Activated CD8-positive, alpha-beta memory T cell treated with anti-CD3 and anti-CD28 coated beads, Interleukin-2, amount 50 U/mL, for 24 hours (primary cell): ENCODE results near the gene KLF11.

Source experiments
- DNase-seq: peaks from one replicate; pipeline ENCODE4 v3.0.0-alpha.2; 2020; ENCODE audit errors: extremely low read depth

The KLF11 gene

GRCh38 chr2:10063566-10063965, 20.2 kb downstream of the KLF11 start:
- no peak for DNase-seq

- no peak for DNase-seq
Measured at GRCh38 chr2:10064932-10065772, 21.8 kb downstream of the KLF11 start.

GRCh38 chr2:10065773-10066055, 22.4 kb downstream of the KLF11 start:
- no peak for DNase-seq

GRCh38 chr2:10067330-10067729, 24.0 kb downstream of the KLF11 start:
- no peak for DNase-seq

- DNase-seq: no peak
Measured at GRCh38 chr2:10067881-10068280, 24.5 kb downstream of the KLF11 start.

GRCh38 chr2:10071176-10071575, 27.8 kb downstream of the KLF11 start:
- no peak for DNase-seq

GRCh38 chr2:10071595-10071994, 28.2 kb downstream of the KLF11 start:
- no peak for DNase-seq

GRCh38 chr2:10072656-10073480, 29.5 kb downstream of the KLF11 start:
- DNase-seq: peak; percentile 51

GRCh38 chr2:10073706-10074105, 30.4 kb downstream of the KLF11 start:
- no peak for DNase-seq

- DNase-seq: no peak
Measured at GRCh38 chr2:10075101-10075500, 31.8 kb downstream of the KLF11 start.

- no peak for DNase-seq
Measured at GRCh38 chr2:10075571-10076209, 32.3 kb downstream of the KLF11 start.

- DNase-seq: no peak
Measured at GRCh38 chr2:10076511-10076910, 33.2 kb downstream of the KLF11 start.

- DNase-seq: no peak
Measured at GRCh38 chr2:10076988-10077527, 33.7 kb downstream of the KLF11 start.

- DNase-seq: no peak
Measured at GRCh38 chr2:10078001-10078400, 34.7 kb downstream of the KLF11 start.

- no peak for DNase-seq
Measured at GRCh38 chr2:10078704-10079265, 35.4 kb downstream of the KLF11 start.

GRCh38 chr2:10079266-10079869, 36.0 kb downstream of the KLF11 start:
- no peak for DNase-seq

GRCh38 chr2:10079870-10080535, 36.7 kb downstream of the KLF11 start, which contains the start of gene CYS1:
Gene CYS1, minus strand, starts transcription at chr2:10080411. Its CDS starts 188 bp downstream, at chr2:10080223.
- DNase-seq: no peak

- DNase-seq: no peak
Measured at GRCh38 chr2:10080536-10081304, 37.4 kb downstream of the KLF11 start.

GRCh38 chr2:10083046-10083445, 39.7 kb downstream of the KLF11 start:
- DNase-seq: no peak

- DNase-seq: no peak
Measured at GRCh38 chr2:10083692-10084211, 40.4 kb downstream of the KLF11 start.
